HG03175 (cell line): ENCODE results near the gene ARL6IP6.
A peak's percentile ranks its signal among the peaks of the same experiment; 100 is the strongest.
"Not testable (repeated sequence)": the region's sequence is repeated elsewhere in the genome, so short reads cannot be mapped to it uniquely, and the experiment has no call there.

Source experiments
- ATAC-seq: cut with Tn5 transposase; IDR thresholded peaks from one replicate; pipeline ENCODE4 v1.9.1; 2021; ENCODE audit warnings: mild to moderate bottlenecking, moderate library complexity; ENCODE audit not compliant: unreplicated experiment

The ARL6IP6 gene

DNA sequence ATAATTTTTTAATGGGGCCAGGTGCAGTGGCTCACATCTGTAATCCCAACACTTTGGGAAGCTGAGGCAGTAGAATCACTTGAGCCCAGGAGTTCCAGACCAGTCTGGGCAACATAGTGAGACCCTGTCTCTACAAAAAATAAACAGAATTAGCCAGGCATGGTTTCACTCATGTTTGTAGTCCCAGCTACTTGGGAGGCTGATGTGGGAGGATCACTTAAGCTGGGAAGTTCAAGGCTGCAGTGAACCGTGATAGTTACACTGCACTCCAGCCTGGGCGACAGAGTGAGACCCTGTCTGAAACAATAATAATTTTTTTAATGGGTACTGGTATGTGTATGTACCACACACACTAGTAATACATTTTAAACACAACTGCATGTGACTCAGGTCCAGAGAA lies 2.4 kb downstream of the ARL6IP6 start:
- ATAC-seq: no peak

DNA sequence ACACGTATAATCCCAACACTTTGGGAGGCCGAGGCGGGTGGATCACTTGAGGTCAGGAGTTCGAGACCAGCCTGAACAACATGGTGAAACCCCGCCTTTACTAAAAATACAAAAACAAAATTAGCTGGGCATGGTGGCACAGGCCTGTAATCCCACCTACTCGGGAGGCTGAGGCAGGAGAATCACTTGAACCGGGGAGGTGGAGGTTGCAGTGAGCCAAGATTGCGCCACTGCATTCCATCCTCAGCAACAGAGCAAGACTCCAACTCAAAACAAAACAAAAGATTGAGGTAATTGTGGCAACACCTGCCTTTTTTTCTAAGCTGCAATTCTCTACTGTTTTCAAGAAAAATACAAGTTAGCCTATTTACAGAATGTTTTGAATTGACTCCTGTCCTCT lies 4.2 kb downstream of the ARL6IP6 start:
- ATAC-seq: not testable (repeated sequence)

- ATAC-seq: no peak
Observed at GRCh38 chr2:152723918-152724317, 5.5 kb downstream of the ARL6IP6 start.

DNA sequence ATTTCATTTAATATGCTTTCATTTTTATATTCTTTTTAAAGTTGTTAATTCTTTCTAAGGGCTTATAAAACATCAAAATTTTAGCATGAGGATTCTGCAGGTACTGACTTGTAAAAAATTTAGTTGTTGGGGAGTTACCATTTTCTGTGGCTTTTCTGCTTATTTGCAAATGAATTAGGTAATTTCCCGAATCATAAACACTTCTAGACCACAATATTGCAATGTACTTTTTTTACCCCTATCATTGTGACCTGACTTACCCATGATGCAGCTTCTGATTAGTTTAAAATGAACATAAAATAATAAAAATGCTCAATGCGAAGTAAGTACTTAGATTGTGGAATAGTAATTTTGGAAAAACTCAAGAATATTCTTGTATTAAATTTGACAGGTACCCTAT lies 11.4 kb downstream of the ARL6IP6 start:
- no peak for ATAC-seq

DNA sequence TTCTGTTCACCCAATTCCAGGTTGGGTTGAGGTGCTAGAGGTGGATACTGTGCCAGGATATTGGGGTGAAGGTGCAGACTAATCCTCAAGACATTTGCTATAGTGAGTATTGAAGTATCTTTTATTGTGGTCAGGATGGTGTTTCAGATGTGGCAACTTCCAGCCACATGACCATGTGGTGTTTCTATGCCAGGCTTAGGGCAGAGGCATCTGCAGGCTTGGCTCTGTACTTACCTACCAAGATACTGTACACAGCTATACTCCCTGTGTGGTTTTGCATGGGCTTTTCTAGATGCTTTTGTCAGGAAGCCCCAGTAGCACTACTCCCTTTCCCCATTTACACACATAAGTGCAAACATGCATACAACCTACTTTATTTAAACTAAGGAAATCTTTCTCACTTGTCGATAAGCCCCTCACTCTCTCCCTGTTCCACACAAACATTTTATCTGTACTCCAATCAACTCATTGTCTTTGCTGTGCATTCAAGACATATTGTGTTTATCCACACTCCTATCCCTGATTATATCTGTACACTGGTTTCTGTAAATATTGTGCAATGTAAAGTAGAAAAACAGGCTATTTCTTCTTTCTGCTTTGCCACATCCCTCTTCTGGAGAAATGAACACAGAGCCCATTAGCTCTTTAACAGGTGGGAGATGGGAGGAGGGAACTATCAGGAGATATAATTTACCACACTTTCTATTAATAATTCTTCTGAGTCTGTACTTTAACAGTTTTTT lies 12.3 kb downstream of the ARL6IP6 start:
- peak; percentile 93 for ATAC-seq

- not testable (repeated sequence) for ATAC-seq
Observed at GRCh38 chr2:152737509-152737908, 19.1 kb downstream of the ARL6IP6 start.

DNA sequence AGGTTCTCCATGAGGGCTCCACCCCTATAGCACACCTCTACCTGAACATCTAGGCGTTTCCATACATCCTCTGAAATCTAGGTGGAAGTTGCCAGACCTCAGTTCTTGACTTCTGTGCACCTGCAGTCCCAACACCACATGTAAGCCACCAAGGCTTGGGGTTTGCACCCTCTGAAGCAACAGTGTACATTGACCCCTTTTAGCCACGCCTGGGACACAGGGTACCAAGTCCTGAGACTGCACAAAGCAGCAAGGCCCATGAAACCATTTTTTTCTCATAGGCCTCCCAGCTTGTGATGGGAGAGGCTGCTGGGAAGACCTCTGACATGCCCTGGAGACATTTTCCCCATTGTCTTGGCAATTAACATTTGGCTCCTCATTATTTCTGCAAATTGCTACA lies 20.0 kb downstream of the ARL6IP6 start:
- no peak for ATAC-seq

GRCh38 chr2:152739705-152740104 lies 21.3 kb downstream of the ARL6IP6 start:
- ATAC-seq: not testable (repeated sequence)

DNA sequence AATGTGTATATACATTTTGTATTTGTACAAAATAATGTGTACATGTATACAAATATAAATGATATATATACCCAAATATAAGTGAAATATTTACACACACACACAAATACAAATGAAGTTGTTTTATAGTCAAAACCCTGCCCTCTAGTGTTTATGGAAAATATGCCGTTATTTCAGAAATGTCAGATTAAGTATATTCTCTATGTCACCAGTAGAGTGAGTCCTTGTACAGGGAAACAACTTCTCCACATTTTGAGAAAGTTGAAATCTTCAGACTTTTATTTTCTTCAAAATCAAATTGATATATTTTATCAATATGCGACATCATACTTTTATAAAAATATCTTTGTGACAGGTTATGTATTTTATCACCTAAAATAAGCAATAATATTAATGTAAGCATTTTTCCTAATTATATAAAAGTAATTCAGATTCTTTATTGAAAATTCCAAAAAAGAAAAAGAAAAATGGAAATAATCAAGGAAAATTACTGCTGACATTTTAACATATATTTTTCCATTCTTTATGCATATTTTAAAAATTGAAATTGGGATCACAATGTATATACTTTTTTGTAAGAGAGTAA lies 22.4 kb downstream of the ARL6IP6 start:
- peak; percentile 87 for ATAC-seq

DNA sequence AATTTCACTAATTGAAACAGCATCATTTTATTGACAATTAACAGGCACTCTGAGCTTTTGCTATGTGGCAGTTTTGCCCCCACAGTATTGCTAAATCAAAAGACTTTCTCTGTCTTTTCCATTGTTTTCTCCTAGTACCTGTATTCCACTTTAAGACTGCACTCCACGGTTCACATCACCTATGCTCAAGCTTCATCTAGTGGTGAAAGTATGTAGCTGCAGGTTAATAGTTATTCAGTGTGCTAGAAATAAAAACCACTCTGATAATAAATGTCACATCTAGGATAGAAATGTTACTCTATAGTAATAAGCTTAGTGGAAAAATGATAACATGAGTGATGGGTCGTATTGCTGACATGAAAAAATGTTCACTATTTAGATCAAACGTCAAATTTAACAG lies 24.6 kb downstream of the ARL6IP6 start:
- ATAC-seq: peak; percentile 74

- ATAC-seq: not testable (repeated sequence)
Observed at GRCh38 chr2:152747751-152748150, 29.3 kb downstream of the ARL6IP6 start.

DNA sequence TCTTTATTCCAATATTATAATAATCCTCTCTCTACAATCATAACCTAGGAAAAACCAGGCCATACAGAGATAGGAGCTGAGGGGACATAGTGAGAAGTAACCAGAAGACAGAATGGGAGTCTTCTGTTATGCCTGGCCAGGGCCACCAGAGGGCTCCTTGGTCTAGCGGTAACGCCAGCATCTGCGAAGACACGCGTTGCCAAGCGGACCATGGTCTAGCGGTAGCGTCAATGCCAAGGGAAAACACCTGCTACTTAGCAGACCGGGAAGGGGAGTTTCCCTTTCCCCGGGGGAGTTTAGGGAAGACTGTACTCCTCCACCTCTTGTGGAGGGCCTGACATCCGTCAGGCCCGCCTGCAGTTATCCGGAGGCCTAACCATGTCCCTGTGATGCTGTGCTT lies 36.6 kb downstream of the ARL6IP6 start:
- ATAC-seq: no peak

- no peak for ATAC-seq
Observed at GRCh38 chr2:152759290-152760072, 41.1 kb downstream of the ARL6IP6 start.

- no peak for ATAC-seq
Observed at GRCh38 chr2:152761214-152761613, 42.8 kb downstream of the ARL6IP6 start.

GRCh38 chr2:152762202-152762601 lies 43.8 kb downstream of the ARL6IP6 start:
- no peak for ATAC-seq

GRCh38 chr2:152763208-152763607 lies 44.8 kb downstream of the ARL6IP6 start:
- ATAC-seq: not testable (repeated sequence)

DNA sequence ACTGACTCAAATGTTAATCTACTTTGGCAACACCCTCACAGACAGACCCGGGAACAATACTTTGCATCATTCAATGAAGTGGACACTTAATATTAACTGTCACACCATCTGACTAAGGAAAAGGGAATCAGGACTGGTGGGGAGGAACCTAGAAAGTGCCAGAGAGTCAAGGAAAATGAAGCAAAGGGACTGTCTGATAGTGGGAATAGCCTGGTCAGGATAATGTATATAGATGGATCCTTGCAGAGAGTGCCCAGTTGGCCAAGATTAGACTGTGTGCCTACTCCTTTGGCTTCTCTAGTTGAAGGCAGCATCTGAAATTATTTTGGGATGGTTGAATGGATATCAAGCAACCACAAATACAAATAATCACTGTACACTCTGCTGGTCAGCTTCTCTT lies 45.2 kb downstream of the ARL6IP6 start:
- ATAC-seq: no peak

- ATAC-seq: no peak
Observed at GRCh38 chr2:152766928-152767327, 48.5 kb downstream of the ARL6IP6 start.

DNA sequence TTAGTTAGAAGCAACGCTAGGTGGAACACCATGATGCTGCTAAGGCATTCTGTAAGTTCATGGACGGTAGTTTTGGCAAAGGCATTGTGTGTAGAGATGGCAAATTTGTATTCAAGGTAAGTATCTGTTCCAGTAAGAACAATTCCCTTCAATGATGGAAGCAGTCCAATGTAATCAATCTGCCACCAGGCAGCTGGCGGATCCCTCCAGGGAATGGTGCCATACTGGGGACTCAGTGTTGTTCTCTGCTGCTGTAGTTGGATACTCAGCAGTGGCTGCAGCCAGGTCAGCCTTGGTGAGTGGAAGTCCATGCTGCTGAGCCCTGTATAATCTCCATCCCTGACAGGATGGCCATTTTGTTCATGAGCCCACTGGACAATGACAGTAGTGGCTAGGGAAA lies 62.8 kb downstream of the ARL6IP6 start:
- no peak for ATAC-seq

GRCh38 chr2:152782171-152782570 lies 63.8 kb downstream of the ARL6IP6 start:
- no peak for ATAC-seq

DNA sequence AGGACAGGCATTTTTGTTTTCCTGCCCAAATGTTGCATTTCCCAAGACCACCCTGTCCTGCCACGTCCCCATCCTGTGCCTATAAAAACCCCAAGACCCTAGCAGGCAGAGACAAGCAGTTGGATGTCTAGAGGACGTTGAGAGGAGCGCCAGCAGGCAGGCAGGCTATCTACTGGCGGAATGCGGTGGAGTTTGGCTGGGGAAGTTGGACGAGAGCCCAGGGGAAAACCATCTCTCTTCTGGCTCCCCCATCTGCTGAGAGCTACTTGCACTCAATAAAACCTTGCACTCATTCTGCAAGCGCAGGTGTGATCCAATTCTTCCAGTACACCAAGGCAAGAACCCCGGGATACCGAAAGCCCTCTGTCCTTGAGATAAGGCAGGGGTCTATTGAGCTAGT lies 72.5 kb downstream of the ARL6IP6 start:
- ATAC-seq: no peak

- no peak for ATAC-seq
Observed at GRCh38 chr2:152791979-152792378, 73.6 kb downstream of the ARL6IP6 start.
